ENCODE results near the gene RXRG.

The RXRG gene

DNA sequence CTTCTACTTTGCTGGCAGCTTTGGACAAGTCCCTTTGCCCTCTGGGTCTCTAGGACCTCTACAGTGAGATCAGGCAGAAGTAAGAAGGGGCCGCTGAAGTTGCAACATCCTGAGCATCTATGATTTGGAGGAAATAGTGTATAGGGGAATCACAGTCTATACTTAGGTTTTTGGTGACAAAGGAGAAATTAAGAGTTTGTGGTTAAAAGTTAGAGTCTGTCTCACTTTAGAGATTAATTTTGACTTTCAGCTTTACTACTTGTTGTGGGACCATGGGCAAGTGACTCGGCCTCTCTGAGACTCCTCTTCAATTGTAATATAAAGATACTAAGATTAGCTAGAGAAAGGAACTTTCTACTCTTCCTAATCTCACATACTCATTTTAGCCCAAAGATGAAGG, 55.3 kb downstream of the RXRG start:
- no peak for DNase-seq (ENCODE audit: low read depth)
- no peak overlapping the region for H3K4me3 ChIP-seq (ENCODE audit: low read depth, low read length)
- TF ChIP-seq, protein P1, sequence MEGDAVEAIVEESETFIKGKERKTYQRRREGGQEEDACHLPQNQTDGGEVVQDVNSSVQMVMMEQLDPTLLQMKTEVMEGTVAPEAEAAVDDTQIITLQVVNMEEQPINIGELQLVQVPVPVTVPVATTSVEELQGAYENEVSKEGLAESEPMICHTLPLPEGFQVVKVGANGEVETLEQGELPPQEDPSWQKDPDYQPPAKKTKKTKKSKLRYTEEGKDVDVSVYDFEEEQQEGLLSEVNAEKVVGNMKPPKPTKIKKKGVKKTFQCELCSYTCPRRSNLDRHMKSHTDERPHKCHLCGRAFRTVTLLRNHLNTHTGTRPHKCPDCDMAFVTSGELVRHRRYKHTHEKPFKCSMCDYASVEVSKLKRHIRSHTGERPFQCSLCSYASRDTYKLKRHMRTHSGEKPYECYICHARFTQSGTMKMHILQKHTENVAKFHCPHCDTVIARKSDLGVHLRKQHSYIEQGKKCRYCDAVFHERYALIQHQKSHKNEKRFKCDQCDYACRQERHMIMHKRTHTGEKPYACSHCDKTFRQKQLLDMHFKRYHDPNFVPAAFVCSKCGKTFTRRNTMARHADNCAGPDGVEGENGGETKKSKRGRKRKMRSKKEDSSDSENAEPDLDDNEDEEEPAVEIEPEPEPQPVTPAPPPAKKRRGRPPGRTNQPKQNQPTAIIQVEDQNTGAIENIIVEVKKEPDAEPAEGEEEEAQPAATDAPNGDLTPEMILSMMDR (IDR thresholded peaks at IDR 0.05; ENCODE audit: control insufficient read depth, extremely low read depth, insufficient read depth): no peak

- H3K4me3 ChIP-seq (ENCODE audit: low read depth, low read length): no peak overlapping the region
- TF ChIP-seq, protein P1 (IDR thresholded peaks at IDR 0.05; ENCODE audit: control insufficient read depth, extremely low read depth, insufficient read depth): no peak
- DNase-seq (ENCODE audit: low read depth): no peak
Measured at GRCh38 chr1:165387961-165388360, 57.0 kb downstream of the RXRG start.

GRCh38 chr1:165387505-165387904, 57.4 kb downstream of the RXRG start:
- H3K4me3 ChIP-seq (ENCODE audit: low read depth, low read length): no peak overlapping the region
- TF ChIP-seq, protein P1 (IDR thresholded peaks at IDR 0.05; ENCODE audit: control insufficient read depth, extremely low read depth, insufficient read depth): no peak
- no peak for DNase-seq (ENCODE audit: low read depth)

DNA sequence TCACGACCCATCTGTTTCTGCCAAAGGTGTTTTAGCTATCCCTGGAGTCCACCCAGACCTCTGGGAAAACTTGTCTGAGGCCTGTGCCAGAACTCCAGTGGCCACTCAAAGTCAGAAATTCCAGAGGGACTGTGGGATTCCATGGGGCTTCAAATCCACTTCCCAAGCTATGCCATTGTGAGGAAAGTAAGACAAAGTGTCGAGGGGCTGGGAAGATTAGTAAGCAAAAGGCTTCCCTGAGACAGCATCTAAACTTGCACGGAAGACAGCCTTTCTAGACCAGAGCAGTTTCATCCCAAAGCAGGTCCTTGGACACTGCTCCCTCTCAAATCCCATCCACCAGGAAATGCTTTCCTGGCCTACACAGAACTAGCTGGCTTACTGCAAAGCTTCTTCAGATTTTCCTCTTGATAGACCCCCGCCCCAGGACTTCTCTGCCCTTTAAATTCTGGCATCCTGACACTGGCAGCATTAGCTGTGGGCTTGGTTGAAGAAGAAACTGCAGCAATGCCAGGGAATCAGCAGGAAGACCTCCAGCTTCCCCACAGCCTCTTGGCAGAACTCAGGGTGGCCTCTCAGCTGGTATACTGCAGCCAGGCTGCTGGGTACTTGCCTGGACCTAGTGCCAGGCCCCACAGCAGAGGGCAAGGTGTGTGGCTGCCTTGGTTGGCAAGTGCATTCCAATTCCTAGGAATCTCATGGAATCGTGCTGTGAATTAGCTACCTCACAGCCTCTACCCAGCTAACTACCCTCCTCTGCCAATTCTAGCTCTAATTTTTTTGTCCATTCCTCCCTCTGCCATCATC, 61.1 kb downstream of the RXRG start:
- TF ChIP-seq, protein P1 (IDR thresholded peaks at IDR 0.05; ENCODE audit: control insufficient read depth, extremely low read depth, insufficient read depth): no peak
- DNase-seq (ENCODE audit: low read depth): no peak
- no peak overlapping the region for H3K4me3 ChIP-seq (ENCODE audit: low read depth, low read length)

GRCh38 chr1:165383067-165383466, 61.9 kb downstream of the RXRG start:
- TF ChIP-seq, protein P1 (IDR thresholded peaks at IDR 0.05; ENCODE audit: control insufficient read depth, extremely low read depth, insufficient read depth): no peak

DNA sequence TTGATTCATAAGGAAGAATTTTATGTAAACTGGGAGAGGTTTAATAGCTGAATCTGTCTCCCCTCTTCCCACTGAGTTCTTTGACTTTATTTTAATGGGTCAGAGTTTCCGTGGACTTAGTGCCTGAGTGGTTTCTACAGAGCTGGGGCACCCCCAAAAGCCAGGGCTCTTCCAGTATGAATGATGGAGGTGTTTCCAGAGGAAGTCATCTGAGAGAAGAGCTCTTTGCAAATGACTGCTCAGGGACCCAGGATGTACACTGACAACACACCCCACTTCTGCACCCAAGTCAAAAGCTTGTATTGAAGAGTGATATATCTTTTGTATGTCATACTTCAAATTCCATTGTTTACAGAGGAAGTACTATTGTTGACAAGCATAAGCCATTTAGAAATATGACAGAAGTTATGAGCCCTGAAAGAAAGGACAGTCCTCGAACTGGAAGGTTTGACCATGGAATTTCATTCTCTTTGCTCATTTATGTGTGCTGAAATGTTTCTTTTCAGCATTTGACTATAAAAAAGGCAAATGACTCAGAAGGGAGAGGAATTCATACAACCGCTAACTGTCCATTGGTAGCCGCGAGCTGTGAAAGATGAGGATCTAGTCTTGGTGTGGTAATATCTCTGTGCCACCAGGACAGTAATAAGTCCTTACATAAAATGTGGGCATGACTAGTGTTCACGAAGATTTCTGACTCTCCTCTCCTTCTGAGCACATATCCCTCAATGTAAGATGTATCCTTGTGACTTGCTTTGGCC, 63.0 kb downstream of the RXRG start:
- TF ChIP-seq, protein P1 (IDR thresholded peaks at IDR 0.05; ENCODE audit: control insufficient read depth, extremely low read depth, insufficient read depth): no peak
- H3K4me3 ChIP-seq (ENCODE audit: low read depth, low read length): no peak overlapping the region
- no peak for DNase-seq (ENCODE audit: low read depth)

More at GRCh38 chr1:165383067-165383466, 61.9 kb downstream of the RXRG start:
- DNase-seq (ENCODE audit: low read depth): no peak
- H3K4me3 ChIP-seq (ENCODE audit: low read depth, low read length): no peak overlapping the region
